ENCODE data around the gene KRT83. TPM values are rescaled to one million over a fixed set of nuclear protein-coding genes. Genes with fewer than 3 reads are reported as not detected.
A peak's percentile ranks its signal among the peaks of the same experiment; 100 is the strongest.

Gene KRT83
- total RNA-seq, 1 experiment from 2014 or later = 12.2 TPM

DNA sequence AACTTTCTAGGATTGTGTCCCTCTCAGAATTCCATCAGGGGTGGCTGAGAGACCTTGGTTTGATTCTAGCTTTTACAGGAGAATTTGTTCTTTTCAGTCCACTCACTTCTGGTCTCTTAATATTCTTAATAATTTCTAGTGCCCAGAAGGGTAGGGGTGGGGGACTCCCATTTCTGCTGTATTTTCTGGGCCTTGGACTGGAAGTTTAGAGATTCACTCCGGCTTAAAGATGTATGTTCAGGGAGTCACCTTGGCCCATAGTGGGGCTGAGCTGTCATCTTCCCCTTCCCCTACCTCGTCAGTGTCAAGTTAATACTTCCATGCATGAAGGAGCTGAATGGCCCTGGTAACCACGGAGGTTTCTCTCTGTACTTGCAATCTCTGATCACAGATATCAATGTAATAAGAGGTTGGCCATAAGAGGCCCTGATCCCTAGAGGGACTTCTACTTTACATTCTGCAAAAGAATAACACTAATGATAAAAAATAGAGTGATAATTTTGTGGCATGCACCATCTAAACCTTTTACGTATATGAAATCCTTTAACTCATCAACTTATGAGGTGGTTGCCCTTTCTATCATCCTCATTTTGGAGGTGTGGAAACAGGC, 36.5 kb downstream of the KRT83 start:
- H3K36me3 Mint-ChIP-seq (ENCODE audit: insufficient read depth, unreplicated experiment) = peaks cover 30% of the 10 kb centered on the region
- POLR2A ChIA-PET = interaction anchor here (0.8 to 2.1 kb wide), 15 partner anchors 9 to 231 kb away, joined by 3 to 8 read pairs (median 4); partner anchors contain the start of genes KRT6A and KRT7
- intact Hi-C loops (cut with micrococcal nuclease) = no loop called here
- TF ChIP-seq, protein P1, sequence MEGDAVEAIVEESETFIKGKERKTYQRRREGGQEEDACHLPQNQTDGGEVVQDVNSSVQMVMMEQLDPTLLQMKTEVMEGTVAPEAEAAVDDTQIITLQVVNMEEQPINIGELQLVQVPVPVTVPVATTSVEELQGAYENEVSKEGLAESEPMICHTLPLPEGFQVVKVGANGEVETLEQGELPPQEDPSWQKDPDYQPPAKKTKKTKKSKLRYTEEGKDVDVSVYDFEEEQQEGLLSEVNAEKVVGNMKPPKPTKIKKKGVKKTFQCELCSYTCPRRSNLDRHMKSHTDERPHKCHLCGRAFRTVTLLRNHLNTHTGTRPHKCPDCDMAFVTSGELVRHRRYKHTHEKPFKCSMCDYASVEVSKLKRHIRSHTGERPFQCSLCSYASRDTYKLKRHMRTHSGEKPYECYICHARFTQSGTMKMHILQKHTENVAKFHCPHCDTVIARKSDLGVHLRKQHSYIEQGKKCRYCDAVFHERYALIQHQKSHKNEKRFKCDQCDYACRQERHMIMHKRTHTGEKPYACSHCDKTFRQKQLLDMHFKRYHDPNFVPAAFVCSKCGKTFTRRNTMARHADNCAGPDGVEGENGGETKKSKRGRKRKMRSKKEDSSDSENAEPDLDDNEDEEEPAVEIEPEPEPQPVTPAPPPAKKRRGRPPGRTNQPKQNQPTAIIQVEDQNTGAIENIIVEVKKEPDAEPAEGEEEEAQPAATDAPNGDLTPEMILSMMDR (IDR thresholded peaks at IDR 0.05; ENCODE audit: unreplicated experiment) = no peak
- peaks cover 51% of the 10 kb centered on the region for H3K4me1 Mint-ChIP-seq (ENCODE audit: insufficient read depth, unreplicated experiment)
- peak overlapping the region; percentile 80 for H3K4me3 Mint-ChIP-seq (ENCODE audit: unreplicated experiment)
- CTCF ChIA-PET = interaction anchor here (0.6 to 4.0 kb wide), 13 partner anchors 23 to 138 kb away, joined by 3 to 32 read pairs (median 3); no protein-coding TSS in a partner anchor
- peak overlapping the region; percentile 83 for H3K27ac Mint-ChIP-seq (ENCODE audit: low read depth, unreplicated experiment)
- H3K27me3 Mint-ChIP-seq (ENCODE audit: insufficient read depth, unreplicated experiment) = no peaks in the 10 kb centered on the region
- no peaks in the 10 kb centered on the region for H3K9me3 Mint-ChIP-seq (ENCODE audit: unreplicated experiment)
- peak; percentile 61 for DNase-seq (ENCODE audit: unreplicated experiment)
- BruUV-seq (replicated peaks) = no TSS peak

- TF ChIP-seq, protein P1 (IDR thresholded peaks at IDR 0.05; ENCODE audit: unreplicated experiment) = no peak
- H3K4me1 Mint-ChIP-seq (ENCODE audit: insufficient read depth, unreplicated experiment) = peaks cover 57% of the 10 kb centered on the region
- H3K27ac Mint-ChIP-seq (ENCODE audit: low read depth, unreplicated experiment) = peak overlapping the region; percentile 98
- H3K9me3 Mint-ChIP-seq (ENCODE audit: unreplicated experiment) = no peaks in the 10 kb centered on the region
- intact Hi-C loops (cut with micrococcal nuclease) = loop anchor here (1.0 to 2.0 kb wide), 5 partner anchors 36 to 124 kb away; partner anchors contain the start of genes KRT7 and KRT80
- ChIA-PET CTCF (interaction anchor here (0.6 to 5.2 kb wide), 18 partner anchors 11 to 1982 kb away, joined by 3 to 70 read pairs (median 6); partner anchors contain the start of gene KRT7), POLR2A (interaction anchor here (0.8 to 4.1 kb wide), 39 partner anchors 10 to 626 kb away, joined by 3 to 37 read pairs (median 6); partner anchors contain the start of genes KRT5, KRT6A, KRT7 and KRT80)
- peaks cover 13% of the 10 kb centered on the region for H3K36me3 Mint-ChIP-seq (ENCODE audit: insufficient read depth, unreplicated experiment)
- H3K4me3 Mint-ChIP-seq (ENCODE audit: unreplicated experiment) = peak overlapping the region; percentile 50
- DNase-seq (ENCODE audit: unreplicated experiment) = peak; percentile 99
- TSS peak; percentile 74 for BruUV-seq (replicated peaks)
- no peaks in the 10 kb centered on the region for H3K27me3 Mint-ChIP-seq (ENCODE audit: insufficient read depth, unreplicated experiment)
These were observed 40.2 kb downstream of the KRT83 start for GRCh38 chr12:52280796-52281560.

- CTCF ChIA-PET = interaction anchor here (0.6 to 5.2 kb wide), 27 partner anchors 10 to 1981 kb away, joined by 3 to 70 read pairs (median 9); partner anchors contain the start of gene KRT7
- Mint-ChIP-seq H3K36me3 (ENCODE audit: insufficient read depth, unreplicated experiment) (peaks cover 7% of the 10 kb centered on the region), H3K4me3 (ENCODE audit: unreplicated experiment) (peak overlapping the region; percentile 50), H3K4me1 (ENCODE audit: insufficient read depth, unreplicated experiment) (peaks cover 52% of the 10 kb centered on the region), H3K27me3 (ENCODE audit: insufficient read depth, unreplicated experiment) (no peaks in the 10 kb centered on the region), H3K9me3 (ENCODE audit: unreplicated experiment) (no peaks in the 10 kb centered on the region), H3K27ac (ENCODE audit: low read depth, unreplicated experiment) (peak overlapping the region; percentile 98)
- TF ChIP-seq, protein P1 (IDR thresholded peaks at IDR 0.05; ENCODE audit: unreplicated experiment) = no peak
- POLR2A ChIA-PET = interaction anchor here (0.8 to 4.1 kb wide), 43 partner anchors 9 to 627 kb away, joined by 3 to 37 read pairs (median 6); partner anchors contain the start of genes KRT5, KRT6A, KRT7 and KRT80
- BruUV-seq (replicated peaks) = no TSS peak
- intact Hi-C loops (cut with micrococcal nuclease) = loop anchor here (1.0 to 2.0 kb wide), 5 partner anchors 36 to 124 kb away; partner anchors contain the start of genes KRT7 and KRT80
- peak; percentile 99 for DNase-seq (ENCODE audit: unreplicated experiment)
These were observed 40.8 kb downstream of the KRT83 start for GRCh38 chr12:52280319-52280795.

Measured in MCF 10A (cell line).